ENCODE results near the gene KPTN.

KPTN gene

DNA sequence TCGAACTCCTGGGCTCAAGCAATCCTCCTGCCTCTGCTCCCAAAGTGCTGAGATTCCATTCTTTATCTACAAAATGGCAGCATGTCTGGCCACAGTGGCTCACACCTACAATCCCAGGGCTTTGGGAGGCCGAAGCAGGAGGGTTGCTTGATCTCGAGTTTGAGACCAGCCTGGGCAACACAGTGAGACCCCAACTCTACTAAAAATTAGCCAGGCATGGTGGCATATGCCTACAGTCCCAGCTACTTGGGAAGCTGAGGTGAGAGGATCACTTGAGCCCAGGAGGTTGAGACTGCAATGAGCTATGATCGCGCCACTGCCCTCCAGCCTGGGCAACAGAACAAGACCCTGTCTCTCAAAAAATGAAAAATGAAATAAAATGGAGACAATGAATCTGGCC is 24.7 kb upstream of the KPTN start:
- no peak for DNase-seq

- no peak for DNase-seq
Observed at GRCh38 chr19:47507924-47508553, 24.0 kb upstream of the KPTN start.

DNA sequence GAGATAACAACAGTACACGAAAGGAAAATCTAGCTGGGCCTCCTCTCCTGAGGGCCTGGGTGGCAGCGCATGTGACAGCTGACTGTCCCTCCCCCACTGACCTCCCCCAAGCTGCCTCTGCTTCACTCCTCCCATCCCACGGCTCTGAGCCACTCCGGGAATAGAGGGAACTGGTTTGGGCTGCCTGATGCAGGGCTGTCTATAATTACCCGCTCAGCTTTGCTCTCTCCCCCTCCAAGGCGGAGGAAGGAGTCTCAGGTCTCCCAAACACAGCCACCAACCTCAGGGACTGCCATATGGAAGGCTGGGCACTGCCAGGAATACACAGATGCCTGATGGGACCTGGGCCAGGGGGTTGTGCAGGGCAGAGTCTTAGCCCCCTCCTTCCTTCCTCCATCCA is 23.0 kb upstream of the KPTN start:
- DNase-seq: no peak

DNA sequence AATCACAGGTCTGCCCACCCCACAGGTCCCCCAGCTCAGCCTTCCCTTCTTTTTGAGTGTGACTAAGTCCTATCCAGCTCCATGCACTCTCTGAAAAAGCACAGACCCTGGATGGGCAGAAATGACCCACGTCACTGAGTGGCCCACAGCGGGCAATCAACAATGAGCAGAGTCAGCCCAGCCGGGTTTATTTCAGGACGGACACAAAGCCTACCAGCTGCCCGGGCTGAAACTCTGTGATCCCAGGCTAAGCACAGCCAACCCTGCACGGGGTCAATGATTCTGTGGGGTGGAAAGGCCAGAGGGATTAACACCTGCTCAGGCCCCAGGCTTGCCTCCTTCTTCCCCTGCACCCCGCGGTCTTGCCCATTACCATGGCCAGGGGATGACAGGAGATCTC is 22.4 kb upstream of the KPTN start:
- no peak for DNase-seq

DNA sequence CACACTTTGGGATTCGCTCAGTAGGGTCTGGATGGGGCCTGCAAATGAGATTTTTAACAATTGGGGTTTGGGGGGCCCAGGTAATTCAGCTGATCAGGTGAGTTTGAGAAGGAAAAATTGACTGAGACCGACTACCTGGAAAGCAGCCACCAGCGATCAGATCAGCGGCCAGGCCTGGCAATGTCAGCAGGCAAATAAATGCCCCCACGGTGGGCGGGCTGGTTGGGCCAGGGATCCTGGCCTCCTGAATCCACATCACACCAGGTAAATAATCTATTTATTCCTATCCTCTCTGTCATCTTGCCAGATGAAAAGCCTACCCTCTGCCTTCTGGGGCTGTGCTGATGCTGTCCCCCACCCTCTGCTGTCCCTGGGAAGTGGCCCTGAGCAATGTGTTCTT is 21.5 kb upstream of the KPTN start:
- DNase-seq: no peak

GRCh38 chr19:47503826-47504150 is 19.8 kb upstream of the KPTN start:
- no peak for DNase-seq

DNA sequence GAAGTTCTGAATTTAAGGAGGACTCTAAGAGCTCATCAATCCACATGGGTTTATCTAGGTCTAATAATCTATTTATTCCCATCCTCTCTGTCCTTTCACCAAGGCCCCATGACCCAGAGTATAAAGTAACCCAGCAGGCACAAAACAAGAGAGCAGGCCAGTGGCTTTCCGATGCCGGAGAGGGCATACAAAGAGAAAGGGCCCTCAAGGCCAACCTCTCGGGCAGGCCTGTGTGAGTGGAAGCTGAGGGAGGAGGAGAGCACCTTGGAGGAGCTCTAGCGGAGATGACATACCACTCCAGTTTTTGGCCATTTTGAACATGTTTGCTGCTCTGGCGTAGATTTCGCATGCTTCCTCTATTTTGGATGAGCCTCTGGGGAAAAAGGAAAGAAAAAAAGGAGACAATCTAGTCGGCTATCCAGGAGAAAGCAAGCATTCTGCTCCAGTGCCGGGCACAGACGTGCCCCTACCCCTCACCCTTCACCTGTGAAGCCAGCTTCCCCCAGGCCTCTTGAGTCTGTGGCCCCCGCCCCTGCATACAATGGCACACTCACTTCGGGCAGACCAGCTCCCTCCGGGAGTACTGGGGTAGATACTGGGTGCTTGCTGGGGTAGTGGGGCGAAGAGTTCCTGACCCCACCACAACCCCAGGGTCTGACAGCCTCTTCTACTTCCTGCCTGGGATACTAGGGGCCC is 19.3 kb upstream of the KPTN start:
- DNase-seq: no peak

DNA sequence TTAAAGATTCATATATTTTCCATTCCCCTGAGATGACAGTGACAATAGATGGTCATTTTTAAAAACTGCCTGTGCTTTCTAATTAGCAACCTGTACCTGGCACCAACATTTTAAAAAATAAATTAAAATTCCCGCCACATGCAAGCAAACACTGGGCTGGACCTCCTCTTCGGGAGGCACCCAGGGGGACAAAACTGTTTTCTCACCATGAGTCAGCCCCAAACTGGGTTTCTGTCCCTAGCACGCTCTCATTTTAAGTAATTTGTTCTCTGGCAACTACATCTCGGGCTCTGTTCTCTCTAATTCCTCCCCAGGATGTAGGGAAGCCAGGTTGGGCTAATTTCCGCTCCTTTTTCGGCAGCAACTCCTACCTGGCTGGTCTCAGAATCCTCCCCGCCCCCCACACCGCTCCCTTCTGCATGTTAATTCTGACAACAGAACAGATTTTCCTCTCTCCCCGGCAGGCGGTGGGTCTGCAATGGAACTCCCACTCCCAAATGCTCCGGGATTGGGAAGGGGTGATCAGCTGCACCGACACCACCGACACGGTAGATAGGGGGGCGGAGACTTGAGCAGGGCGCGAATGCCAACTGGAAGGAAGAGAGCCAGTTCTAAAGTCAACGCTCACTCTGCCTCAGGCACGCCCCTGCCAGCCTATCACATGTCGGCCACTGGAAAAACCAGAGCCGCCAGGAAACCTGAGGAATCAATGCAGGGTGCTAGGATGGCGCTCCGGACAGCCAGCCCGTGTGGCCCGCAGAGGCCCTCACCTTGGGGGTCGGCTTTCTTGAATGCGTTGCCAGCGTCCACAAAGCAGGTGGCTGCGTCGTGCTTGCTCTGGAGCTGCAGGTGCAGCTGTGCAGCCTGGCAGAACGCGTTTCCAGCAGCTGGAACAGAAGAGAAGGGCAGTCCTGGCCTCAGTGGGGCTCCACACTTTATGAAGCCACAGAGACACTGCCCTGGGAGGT is 16.1 kb upstream of the KPTN start:
- no peak for DNase-seq

DNA sequence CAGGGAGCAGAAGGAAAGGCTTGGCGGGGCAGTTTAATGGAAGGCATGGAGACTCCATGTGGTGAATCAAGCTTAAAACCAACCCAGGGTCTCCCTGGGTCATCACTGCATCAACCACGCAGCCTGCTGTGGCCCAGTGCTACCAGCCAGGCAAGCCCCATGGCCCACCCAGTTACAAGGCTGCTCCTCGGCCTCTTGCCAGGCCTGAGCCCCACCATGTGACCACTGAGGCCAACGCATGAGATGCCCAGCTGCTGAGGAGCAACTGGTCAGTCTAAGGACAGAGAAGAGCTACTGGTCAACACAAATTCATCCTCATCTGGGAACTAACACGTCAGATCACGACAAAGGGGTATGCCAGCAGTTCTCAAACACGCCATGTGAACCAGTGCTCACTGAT is 15.4 kb upstream of the KPTN start:
- DNase-seq: no peak

GRCh38 chr19:47498561-47498960 is 14.5 kb upstream of the KPTN start:
- DNase-seq: no peak

DNA sequence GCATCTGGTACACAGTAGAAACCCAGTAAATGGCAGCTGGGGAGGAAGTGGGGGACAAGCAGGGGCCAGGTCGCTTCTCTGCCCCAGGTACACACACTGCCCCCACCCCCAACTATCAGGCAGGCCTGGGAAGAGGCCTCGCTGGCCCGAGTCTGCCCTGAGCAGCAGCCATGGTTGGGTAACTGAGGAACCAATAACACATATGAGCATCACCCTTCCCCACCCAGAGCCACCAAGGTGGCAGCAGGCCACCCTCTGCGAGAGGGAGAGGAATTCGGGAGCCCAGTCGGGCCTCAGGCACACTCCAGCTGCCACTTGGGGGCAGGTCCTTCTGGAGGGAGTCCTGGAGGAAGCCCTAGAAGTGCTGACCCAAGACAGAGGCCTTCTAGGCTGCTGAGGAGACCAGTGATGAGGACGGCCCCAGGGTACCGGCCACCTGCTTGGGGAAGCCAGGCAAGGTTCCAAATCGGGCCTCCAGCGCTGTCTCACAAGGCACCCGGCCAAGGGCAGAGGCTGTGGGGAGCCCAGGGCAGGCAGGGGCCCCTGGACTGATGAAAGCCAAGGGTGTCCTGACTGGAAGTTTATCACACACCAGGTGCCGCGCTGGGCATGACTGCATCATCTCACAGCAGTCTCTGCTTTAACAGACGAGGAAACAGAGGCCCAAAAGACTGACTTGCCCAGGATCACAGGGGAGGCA is 14.0 kb upstream of the KPTN start:
- no peak for DNase-seq

- DNase-seq: no peak
Observed at GRCh38 chr19:47497050-47497766, 13.2 kb upstream of the KPTN start.

- peak; percentile 64 for DNase-seq
Observed at GRCh38 chr19:47495478-47496372, 11.7 kb upstream of the KPTN start.

GRCh38 chr19:47494729-47495128 is 10.7 kb upstream of the KPTN start:
- DNase-seq: peak; percentile 67

DNA sequence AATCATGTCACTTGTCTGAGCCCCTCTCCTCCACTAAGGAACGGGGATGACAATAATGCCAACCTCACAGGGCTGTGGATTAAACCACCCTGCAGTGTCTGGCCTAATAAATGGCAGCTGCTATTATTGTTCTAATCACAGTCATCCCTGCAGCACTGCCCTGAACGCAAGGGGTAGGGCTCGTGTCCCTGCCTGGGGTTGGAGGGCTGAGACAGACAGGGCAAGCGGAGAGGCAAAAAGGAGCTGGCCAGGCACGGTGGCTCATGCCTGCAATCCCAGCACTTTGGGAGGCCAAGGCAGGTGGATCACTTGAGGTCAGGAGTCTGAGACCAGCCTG is 10.2 kb upstream of the KPTN start:
- no peak for DNase-seq

DNA sequence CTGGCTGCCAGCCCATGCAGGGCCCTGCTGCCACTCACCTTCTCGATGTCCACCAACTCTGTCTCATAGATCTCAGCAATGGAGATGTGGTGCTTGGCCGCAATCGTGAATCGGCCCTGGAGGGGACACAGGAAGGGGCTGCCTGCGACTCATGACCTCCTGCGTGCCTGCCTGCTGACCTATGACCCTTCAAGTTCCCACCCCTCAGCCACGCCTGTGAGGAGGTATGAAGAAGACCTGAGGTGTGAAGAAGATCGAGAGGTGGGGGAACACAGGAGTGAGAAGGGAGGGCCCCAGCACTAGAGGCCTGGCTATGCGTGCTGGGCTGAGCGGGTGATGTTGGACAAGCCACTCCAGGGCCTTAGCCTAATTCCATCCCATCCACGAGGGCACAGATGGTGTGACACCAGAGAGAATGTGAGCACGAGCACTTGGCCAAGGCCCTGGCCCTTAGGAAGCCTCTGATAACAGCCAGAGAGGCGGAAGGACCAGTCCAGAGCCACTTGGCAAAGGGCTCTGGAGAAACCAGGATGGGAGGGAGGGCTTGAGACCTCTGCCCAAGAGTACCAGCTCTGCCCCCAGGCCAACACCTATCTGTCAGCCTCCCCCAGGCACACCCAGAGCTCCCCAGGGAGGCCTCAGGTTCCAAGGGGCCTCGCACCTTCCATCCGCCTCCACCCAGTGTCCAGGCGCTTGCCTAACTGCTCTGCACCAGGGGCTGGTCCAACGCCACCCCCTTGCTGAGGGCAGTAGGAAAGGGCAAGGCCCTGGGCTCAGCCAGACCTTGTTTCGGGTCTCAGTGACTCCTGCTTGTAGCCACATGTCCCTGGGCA is 9.6 kb upstream of the KPTN start:
- DNase-seq: no peak

GRCh38 chr19:47492571-47493377 is 8.8 kb upstream of the KPTN start:
- no peak for DNase-seq

DNA sequence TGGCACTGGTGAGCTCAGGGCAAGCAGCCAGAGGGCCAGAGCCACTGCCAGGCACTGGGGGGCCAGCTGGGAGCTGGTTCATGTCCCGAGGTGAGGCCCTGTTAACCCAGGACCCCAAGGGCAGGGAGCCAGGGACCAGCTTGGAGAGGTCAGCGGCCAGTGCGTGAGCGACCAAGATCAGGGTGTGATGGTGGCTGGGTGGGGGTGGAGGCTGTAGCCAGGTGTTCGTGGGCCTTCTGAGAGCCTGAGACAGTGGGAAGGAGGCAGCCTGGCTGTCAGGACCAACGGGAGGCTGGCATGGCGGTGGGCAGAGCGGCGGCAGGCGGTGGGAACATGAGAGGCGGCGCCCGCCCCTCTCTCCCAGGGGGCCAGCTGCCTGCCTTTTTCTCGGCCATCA is 8.1 kb upstream of the KPTN start:
- no peak for DNase-seq

DNA sequence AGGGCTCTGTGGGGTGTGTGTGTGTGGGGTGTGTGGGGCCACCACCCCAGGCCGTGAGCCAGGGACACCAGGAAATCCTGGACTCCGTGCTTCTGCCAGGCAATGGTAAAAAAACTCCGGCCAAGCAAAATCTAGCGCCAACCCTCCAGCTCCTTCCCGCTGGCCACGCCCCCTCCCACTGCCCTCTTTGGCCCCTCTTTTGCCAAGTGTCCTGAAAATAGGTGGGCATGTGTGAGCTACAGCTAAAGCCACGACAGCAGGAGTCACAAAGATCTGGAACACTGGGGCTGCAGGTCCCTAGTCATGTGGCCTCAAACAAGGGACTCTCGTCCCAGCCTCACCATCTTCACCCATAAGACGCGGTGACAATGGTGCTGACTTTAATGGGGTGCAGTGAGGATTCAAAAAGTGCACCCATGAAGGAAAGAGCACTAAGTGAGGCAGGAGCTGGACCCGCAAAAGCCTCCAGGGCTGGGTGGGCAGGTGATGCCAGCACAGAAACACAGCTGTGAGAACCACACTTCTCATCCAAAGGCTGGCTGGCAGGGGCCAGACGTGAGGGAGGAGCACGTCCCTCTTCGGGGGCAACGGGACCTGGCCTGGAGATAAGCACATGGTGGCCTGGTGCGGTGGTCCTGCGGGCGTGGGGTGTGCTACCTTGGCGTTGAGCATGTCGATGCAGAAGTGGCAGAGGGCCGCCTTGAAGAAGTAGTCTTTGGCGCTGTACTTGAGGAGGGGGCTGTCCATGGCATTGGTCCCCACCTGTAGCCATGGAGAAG is 7.5 kb upstream of the KPTN start:
- DNase-seq: no peak
